OCI-LY7 (cell line): ENCODE measurements around the gene SUPT3H. TPM values are rescaled to one million over a fixed set of nuclear protein-coding genes. Genes with fewer than 3 reads are reported as not detected.

Experiments
- BruUV-seq: library from RNA; stranded (reverse); fragments of 400-500 nt; replicated peaks from 2 replicates; lab custom pipeline; 2021; lab: Mats Ljungman, UMichigan
- CTCF ChIA-PET: fragments of 300-600 bp; sonication (Branson Sonifier 250); formaldehyde crosslinking; loops from one replicate; lab custom pipeline; 2022; ENCODE audit warnings: antibody characterized with exemption; ENCODE audit not compliant: unreplicated experiment; lab: Charles Lee
- POLR2A ChIA-PET: fragments of 300-600 bp; sonication (Branson Sonifier 250); formaldehyde crosslinking; loops from one replicate; lab custom pipeline; 2022; ENCODE audit warnings: antibody characterized with exemption; lab: Charles Lee
- DNase-seq: peaks from one replicate; pipeline ENCODE4 v3.0.0-alpha.2; 2015; ENCODE audit warnings: low spot score
- H2AFZ ChIP-seq: fragments of 200-600 bp; sonication (generic), shearing (Covaris generic); 2 replicates; pipeline ENCODE4 v1.6.1; 2014; ENCODE audit warnings: mild to moderate bottlenecking, antibody characterized with exemption, low read length, moderate library complexity
- H3K27ac ChIP-seq: fragments of 200-600 bp; sonication (generic); 2 replicates; pipeline ENCODE4 v1.5.1; 2014; ENCODE audit warnings: mixed run types, low read depth, mild to moderate bottlenecking, moderate library complexity, low read length, inconsistent platforms; ENCODE audit not compliant: poor library complexity, severe bottlenecking
- H3K36me3 ChIP-seq: fragments of 200-600 bp; sonication (generic); 2 replicates; pipeline ENCODE4 v1.6.1; 2014; ENCODE audit warnings: mild to moderate bottlenecking, antibody characterized with exemption, low read length, moderate library complexity, mixed read lengths; ENCODE audit not compliant: insufficient read depth
- H3K4me1 ChIP-seq: fragments of 200-600 bp; sonication (generic); 2 replicates; pipeline ENCODE4 v1.5.1; 2014; ENCODE audit warnings: mild to moderate bottlenecking, low read length; ENCODE audit not compliant: insufficient read depth, poor library complexity, severe bottlenecking
- H3K4me2 ChIP-seq: fragments of 200-600 bp; sonication (generic); 2 replicates; pipeline ENCODE4 v1.6.1; 2014; ENCODE audit warnings: mild to moderate bottlenecking, low read length
- H3K4me3 ChIP-seq: fragments of 200-600 bp; sonication (generic); 2 replicates; pipeline ENCODE4 v1.5.1; 2014; ENCODE audit warnings: mild to moderate bottlenecking, low read depth, low read length; ENCODE audit not compliant: poor library complexity, severe bottlenecking
- H3K79me2 ChIP-seq: fragments of 200-600 bp; sonication (generic); 2 replicates; pipeline ENCODE4 v1.6.1; 2016; ENCODE audit warnings: low read depth, mild to moderate bottlenecking, low read length, moderate library complexity, mixed read lengths; ENCODE audit not compliant: insufficient read depth
- H3K9me2 ChIP-seq: fragments of 200-600 bp; sonication (generic); 2 replicates; pipeline ENCODE4 v1.6.1; 2016; ENCODE audit warnings: mild to moderate bottlenecking, low read length, mixed read lengths; ENCODE audit not compliant: insufficient read depth
- H3K9me3 ChIP-seq: fragments of 200-600 bp; sonication (generic); 2 replicates; pipeline ENCODE4 v1.6.1; 2014; ENCODE audit warnings: mild to moderate bottlenecking, mixed run types, low read length, mixed read lengths
- H4K20me1 ChIP-seq: fragments of 200-600 bp; sonication (generic); 2 replicates; pipeline ENCODE4 v1.6.1; 2014; ENCODE audit warnings: mild to moderate bottlenecking, antibody characterized with exemption, low read length, moderate library complexity, mixed read lengths; ENCODE audit not compliant: insufficient read depth
- CTCF ChIP-seq: fragments of 200-600 bp; sonication (generic); conservative IDR thresholded peaks from 2 replicates; pipeline ENCODE4 v1.5.1; 2014; ENCODE audit warnings: mild to moderate bottlenecking, antibody characterized with exemption, low read length, moderate library complexity, mixed read lengths
- EZH2phosphoT487 ChIP-seq: fragments of 200-600 bp; sonication (generic); IDR thresholded peaks from 2 replicates; pipeline ENCODE4 v1.6.1; 2018; ENCODE audit warnings: low read depth, borderline replicate concordance, mild to moderate bottlenecking, mixed run types, antibody characterized with exemption, low read length, moderate library complexity, mixed read lengths
- intact Hi-C: fragments of 100-400 bp; cut with micrococcal nuclease; formaldehyde crosslinking; loops from one replicate; pipeline ENCODE4 v1.10.0; 2022; ENCODE audit not compliant: unreplicated experiment
- total RNA-seq, 2 experiments: library from RNA; depleted of rRNA in 1 of 2; stranded (reverse); fragments of >200 nt in 1 of 2; shearing (Covaris generic) in 1 of 2; gene quantifications; 2 replicates each; pipeline ENCODE4 v1.2.3, GENCODE V29; 2014 to 2022

SUPT3H gene
- total RNA-seq, 2 experiments from 2014 or later = 1.1 to 7.1 TPM

- TF ChIP-seq EZH2phosphoT487 (no peak), CTCF (no peak)
- intact Hi-C loops = no loop called here
- Histone ChIP-seq H3K9me3 (no peaks in the 10 kb centered on the region), H3K36me3 (no peaks in the 10 kb centered on the region), H3K79me2 (no peaks in the 10 kb centered on the region), H3K9me2 (no peaks in the 10 kb centered on the region), H4K20me1 (no peaks in the 10 kb centered on the region), H3K4me1 (no peaks in the 10 kb centered on the region), H3K27ac (no peak overlapping the region), H3K4me2 (no peak overlapping the region), H3K4me3 (no peak overlapping the region), H2AFZ (no peak overlapping the region)
- no TSS peak for BruUV-seq
- DNase-seq = no peak
- POLR2A ChIA-PET = no interaction called here
- CTCF ChIA-PET = no interaction called here
Measured at GRCh38 chr6:44854712-44855443, 522.9 kb downstream of the SUPT3H start.

GRCh38 chr6:44851176-44851575 lies 526.6 kb downstream of the SUPT3H start:
- no peak overlapping the region for H3K4me2 ChIP-seq
- CTCF ChIA-PET = no interaction called here
- BruUV-seq = no TSS peak
- H3K79me2 ChIP-seq = no peaks in the 10 kb centered on the region
- H3K9me2 ChIP-seq = no peaks in the 10 kb centered on the region
- H2AFZ ChIP-seq = no peak overlapping the region
- H3K4me3 ChIP-seq = no peak overlapping the region
- intact Hi-C loops = no loop called here
- H3K4me1 ChIP-seq = no peaks in the 10 kb centered on the region
- no peaks in the 10 kb centered on the region for H3K36me3 ChIP-seq
- POLR2A ChIA-PET = no interaction called here
- no peak overlapping the region for H3K27ac ChIP-seq
- H3K9me3 ChIP-seq = no peaks in the 10 kb centered on the region
- TF ChIP-seq CTCF = no peak
- TF ChIP-seq EZH2phosphoT487 = no peak
- no peak for DNase-seq
- H4K20me1 ChIP-seq = no peaks in the 10 kb centered on the region

GRCh38 chr6:44850312-44850711 lies 527.4 kb downstream of the SUPT3H start:
- H3K36me3 ChIP-seq = no peaks in the 10 kb centered on the region
- no peaks in the 10 kb centered on the region for H3K4me1 ChIP-seq
- no peaks in the 10 kb centered on the region for H3K9me2 ChIP-seq
- no peaks in the 10 kb centered on the region for H4K20me1 ChIP-seq
- DNase-seq = no peak
- H2AFZ ChIP-seq = no peak overlapping the region
- no peak overlapping the region for H3K27ac ChIP-seq
- intact Hi-C loops = no loop called here
- no peaks in the 10 kb centered on the region for H3K79me2 ChIP-seq
- ChIA-PET POLR2A (no interaction called here), CTCF (no interaction called here)
- H3K4me3 ChIP-seq = no peak overlapping the region
- TF ChIP-seq EZH2phosphoT487 (no peak), CTCF (no peak)
- no peak overlapping the region for H3K4me2 ChIP-seq
- BruUV-seq = no TSS peak
- H3K9me3 ChIP-seq = no peaks in the 10 kb centered on the region
